GM19099 (cell line): ENCODE data around the gene APRT.

Experiments used
- POLR2A ChIP-seq: IDR thresholded peaks from 3 replicates; pipeline ENCODE4 v1.6.1; 2011; ENCODE audit warnings: low read depth; ENCODE audit not compliant: insufficient read length; ENCODE audit errors: extremely low read depth

Gene APRT

GRCh38 chr16:88793251-88793954 is 18.3 kb downstream of the APRT start:
- no peak for TF ChIP-seq POLR2A

- TF ChIP-seq POLR2A = no peak
Measured at GRCh38 chr16:88792668-88793250, 19.0 kb downstream of the APRT start.

- TF ChIP-seq POLR2A = no peak
Measured at GRCh38 chr16:88792078-88792550, 19.6 kb downstream of the APRT start.

GRCh38 chr16:88790312-88791211 is 21.2 kb downstream of the APRT start:
- TF ChIP-seq POLR2A = peak; percentile 25

GRCh38 chr16:88789594-88789993 is 22.1 kb downstream of the APRT start:
- TF ChIP-seq POLR2A = no peak

GRCh38 chr16:88787579-88788314 is 24.0 kb downstream of the APRT start:
- no peak for TF ChIP-seq POLR2A

GRCh38 chr16:88785106-88785924 is 26.4 kb downstream of the APRT start, which contains the start of gene PIEZO1:
Gene PIEZO1, minus strand, starts transcription at chr16:88785220. Its CDS starts 256 bp downstream, at chr16:88784964.
- TF ChIP-seq POLR2A = peak; percentile 88

GRCh38 chr16:88784856-88785105 is 26.9 kb downstream of the APRT start:
- TF ChIP-seq POLR2A = no peak

GRCh38 chr16:88784074-88784855 is 27.5 kb downstream of the APRT start:
- peak; percentile 16 for TF ChIP-seq POLR2A

GRCh38 chr16:88783391-88784073 is 28.2 kb downstream of the APRT start:
- no peak for TF ChIP-seq POLR2A

- no peak for TF ChIP-seq POLR2A
Measured at GRCh38 chr16:88782454-88783390, 29.0 kb downstream of the APRT start.
